Measurements from ENCODE around the gene PI16. TPM values are rescaled to one million over a fixed set of nuclear protein-coding genes. Genes with fewer than 3 reads are reported as not detected.

PI16 gene
- total and polyA plus RNA-seq, 2 experiments from 2014 or later, result 0.50 TPM; not detected in 1

DNA sequence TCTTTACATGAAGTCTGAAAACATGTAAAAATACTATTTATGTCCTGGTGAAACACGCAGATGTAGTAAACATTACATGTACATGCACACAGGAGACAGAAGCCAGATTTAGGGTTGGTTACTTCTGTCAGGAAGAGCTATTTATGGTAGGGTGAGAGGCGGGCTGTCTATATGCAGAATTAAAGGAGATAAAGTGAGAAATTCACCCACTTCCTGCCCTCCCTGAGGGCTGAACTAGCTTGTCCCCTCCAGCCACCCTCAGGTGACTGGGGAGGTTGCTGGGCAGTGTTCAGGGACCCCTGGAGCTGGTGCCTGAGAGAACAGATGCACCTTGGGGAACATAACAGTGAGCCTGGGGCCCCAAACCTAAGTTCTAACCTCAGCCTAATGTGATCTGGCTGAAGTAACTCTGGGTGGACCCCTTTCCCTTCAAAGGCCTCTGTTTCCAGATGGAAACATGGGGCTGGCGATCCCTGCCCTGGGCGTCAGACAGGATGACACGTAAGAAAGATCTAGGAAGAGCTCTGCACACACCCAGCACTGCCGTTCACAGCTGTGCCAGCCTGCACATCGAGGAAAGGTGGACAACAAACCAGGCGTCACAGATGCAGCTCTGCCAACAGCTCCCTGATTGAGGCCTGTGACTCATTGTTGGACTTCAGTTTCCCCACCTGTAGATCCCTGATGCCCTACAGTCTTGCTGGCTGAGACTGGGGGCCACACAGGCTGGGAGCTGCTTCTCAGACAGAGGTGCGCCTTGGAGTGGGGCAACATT lies 1.3 kb downstream of the PI16 start:
- H3K9me3 Mint-ChIP-seq, result no peaks in the 10 kb centered on the region
- H2AFZ ChIP-seq, result peak overlapping the region; percentile 28; the same call in 1 of the 2 replicates
- no peak for ATAC-seq
- no peaks in the 10 kb centered on the region for H3K36me3 ChIP-seq (ENCODE audit: insufficient read depth)
- no peak overlapping the region for H3K4me3 ChIP-seq
- DNase-seq (ENCODE audit: low spot score), result no peak
- H3K36me3 Mint-ChIP-seq (ENCODE audit: low read depth), result no peaks in the 10 kb centered on the region
- H4K20me1 ChIP-seq (replicated peaks; ENCODE audit: insufficient read depth), result no peaks in the 10 kb centered on the region
- no peak overlapping the region for H3K27ac ChIP-seq (ENCODE audit: low read depth)
- no peaks in the 10 kb centered on the region for H3K27me3 ChIP-seq (ENCODE audit: insufficient read depth)
- H3K4me1 Mint-ChIP-seq, result peaks cover 10% of the 10 kb centered on the region
- no peak overlapping the region for H3K27ac Mint-ChIP-seq
- no peak overlapping the region for H3K4me3 Mint-ChIP-seq
- no peaks in the 10 kb centered on the region for H3K9me2 ChIP-seq (ENCODE audit: insufficient read depth)
- no peak overlapping the region for H3K4me2 ChIP-seq
- no peak for TF ChIP-seq EZH2 (IDR thresholded peaks at IDR 0.05; ENCODE audit: low read depth, unreplicated experiment)
- TF ChIP-seq ZNF331 (CRISPR knock-in tag; IDR thresholded peaks at IDR 0.05; ENCODE audit: low read depth), result no peak
- no peak for TF ChIP-seq ZNF114 (CRISPR knock-in tag; IDR thresholded peaks at IDR 0.05)
- TF ChIP-seq EZH2phosphoT487 (IDR thresholded peaks at IDR 0.05; ENCODE audit: unreplicated experiment), result no peak
- no peak for TF ChIP-seq STAT1 (IDR thresholded peaks at IDR 0.05; ENCODE audit: unreplicated experiment)
- TF ChIP-seq, protein P1, sequence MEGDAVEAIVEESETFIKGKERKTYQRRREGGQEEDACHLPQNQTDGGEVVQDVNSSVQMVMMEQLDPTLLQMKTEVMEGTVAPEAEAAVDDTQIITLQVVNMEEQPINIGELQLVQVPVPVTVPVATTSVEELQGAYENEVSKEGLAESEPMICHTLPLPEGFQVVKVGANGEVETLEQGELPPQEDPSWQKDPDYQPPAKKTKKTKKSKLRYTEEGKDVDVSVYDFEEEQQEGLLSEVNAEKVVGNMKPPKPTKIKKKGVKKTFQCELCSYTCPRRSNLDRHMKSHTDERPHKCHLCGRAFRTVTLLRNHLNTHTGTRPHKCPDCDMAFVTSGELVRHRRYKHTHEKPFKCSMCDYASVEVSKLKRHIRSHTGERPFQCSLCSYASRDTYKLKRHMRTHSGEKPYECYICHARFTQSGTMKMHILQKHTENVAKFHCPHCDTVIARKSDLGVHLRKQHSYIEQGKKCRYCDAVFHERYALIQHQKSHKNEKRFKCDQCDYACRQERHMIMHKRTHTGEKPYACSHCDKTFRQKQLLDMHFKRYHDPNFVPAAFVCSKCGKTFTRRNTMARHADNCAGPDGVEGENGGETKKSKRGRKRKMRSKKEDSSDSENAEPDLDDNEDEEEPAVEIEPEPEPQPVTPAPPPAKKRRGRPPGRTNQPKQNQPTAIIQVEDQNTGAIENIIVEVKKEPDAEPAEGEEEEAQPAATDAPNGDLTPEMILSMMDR (conservative IDR thresholded peaks at IDR 0.05; ENCODE audit: low read depth in 2 of 2), result no peak
- TF ChIP-seq CREB1 (CRISPR knock-in tag; IDR thresholded peaks at IDR 0.05; ENCODE audit: low read depth), result no peak
- TF ChIP-seq, protein P2, sequence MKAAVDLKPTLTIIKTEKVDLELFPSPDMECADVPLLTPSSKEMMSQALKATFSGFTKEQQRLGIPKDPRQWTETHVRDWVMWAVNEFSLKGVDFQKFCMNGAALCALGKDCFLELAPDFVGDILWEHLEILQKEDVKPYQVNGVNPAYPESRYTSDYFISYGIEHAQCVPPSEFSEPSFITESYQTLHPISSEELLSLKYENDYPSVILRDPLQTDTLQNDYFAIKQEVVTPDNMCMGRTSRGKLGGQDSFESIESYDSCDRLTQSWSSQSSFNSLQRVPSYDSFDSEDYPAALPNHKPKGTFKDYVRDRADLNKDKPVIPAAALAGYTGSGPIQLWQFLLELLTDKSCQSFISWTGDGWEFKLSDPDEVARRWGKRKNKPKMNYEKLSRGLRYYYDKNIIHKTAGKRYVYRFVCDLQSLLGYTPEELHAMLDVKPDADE (IDR thresholded peaks at IDR 0.05), result no peak
- TF ChIP-seq, protein P3, sequence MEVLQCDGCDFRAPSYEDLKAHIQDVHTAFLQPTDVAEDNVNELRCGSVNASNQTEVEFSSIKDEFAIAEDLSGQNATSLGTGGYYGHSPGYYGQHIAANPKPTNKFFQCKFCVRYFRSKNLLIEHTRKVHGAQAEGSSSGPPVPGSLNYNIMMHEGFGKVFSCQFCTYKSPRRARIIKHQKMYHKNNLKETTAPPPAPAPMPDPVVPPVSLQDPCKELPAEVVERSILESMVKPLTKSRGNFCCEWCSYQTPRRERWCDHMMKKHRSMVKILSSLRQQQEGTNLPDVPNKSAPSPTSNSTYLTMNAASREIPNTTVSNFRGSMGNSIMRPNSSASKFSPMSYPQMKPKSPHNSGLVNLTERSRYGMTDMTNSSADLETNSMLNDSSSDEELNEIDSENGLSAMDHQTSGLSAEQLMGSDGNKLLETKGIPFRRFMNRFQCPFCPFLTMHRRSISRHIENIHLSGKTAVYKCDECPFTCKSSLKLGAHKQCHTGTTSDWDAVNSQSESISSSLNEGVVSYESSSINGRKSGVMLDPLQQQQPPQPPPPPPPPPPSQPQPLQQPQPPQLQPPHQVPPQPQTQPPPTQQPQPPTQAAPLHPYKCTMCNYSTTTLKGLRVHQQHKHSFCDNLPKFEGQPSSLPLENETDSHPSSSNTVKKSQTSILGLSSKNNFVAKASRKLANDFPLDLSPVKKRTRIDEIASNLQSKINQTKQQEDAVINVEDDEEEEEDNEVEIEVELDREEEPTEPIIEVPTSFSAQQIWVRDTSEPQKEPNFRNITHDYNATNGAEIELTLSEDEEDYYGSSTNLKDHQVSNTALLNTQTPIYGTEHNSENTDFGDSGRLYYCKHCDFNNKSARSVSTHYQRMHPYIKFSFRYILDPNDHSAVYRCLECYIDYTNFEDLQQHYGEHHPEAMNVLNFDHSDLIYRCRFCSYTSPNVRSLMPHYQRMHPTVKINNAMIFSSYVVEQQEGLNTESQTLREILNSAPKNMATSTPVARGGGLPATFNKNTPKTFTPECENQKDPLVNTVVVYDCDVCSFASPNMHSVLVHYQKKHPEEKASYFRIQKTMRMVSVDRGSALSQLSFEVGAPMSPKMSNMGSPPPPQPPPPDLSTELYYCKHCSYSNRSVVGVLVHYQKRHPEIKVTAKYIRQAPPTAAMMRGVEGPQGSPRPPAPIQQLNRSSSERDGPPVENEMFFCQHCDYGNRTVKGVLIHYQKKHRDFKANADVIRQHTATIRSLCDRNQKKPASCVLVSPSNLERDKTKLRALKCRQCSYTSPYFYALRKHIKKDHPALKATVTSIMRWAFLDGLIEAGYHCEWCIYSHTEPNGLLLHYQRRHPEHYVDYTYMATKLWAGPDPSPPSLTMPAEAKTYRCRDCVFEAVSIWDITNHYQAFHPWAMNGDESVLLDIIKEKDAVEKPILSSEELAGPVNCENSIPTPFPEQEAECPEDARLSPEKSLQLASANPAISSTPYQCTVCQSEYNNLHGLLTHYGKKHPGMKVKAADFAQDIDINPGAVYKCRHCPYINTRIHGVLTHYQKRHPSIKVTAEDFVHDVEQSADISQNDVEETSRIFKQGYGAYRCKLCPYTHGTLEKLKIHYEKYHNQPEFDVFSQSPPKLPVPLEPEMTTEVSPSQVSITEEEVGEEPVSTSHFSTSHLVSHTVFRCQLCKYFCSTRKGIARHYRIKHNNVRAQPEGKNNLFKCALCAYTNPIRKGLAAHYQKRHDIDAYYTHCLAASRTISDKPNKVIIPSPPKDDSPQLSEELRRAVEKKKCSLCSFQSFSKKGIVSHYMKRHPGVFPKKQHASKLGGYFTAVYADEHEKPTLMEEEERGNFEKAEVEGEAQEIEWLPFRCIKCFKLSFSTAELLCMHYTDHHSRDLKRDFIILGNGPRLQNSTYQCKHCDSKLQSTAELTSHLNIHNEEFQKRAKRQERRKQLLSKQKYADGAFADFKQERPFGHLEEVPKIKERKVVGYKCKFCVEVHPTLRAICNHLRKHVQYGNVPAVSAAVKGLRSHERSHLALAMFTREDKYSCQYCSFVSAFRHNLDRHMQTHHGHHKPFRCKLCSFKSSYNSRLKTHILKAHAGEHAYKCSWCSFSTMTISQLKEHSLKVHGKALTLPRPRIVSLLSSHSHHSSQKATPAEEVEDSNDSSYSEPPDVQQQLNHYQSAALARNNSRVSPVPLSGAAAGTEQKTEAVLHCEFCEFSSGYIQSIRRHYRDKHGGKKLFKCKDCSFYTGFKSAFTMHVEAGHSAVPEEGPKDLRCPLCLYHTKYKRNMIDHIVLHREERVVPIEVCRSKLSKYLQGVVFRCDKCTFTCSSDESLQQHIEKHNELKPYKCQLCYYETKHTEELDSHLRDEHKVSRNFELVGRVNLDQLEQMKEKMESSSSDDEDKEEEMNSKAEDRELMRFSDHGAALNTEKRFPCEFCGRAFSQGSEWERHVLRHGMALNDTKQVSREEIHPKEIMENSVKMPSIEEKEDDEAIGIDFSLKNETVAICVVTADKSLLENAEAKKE (CRISPR knock-in tag; IDR thresholded peaks at IDR 0.05), result no peak
- no peak for TF ChIP-seq POLR2AphosphoS5 (IDR thresholded peaks at IDR 0.05; ENCODE audit: low read depth)
- TF ChIP-seq NANOG (IDR thresholded peaks at IDR 0.05; ENCODE audit: borderline replicate concordance), result no peak
- TF ChIP-seq, protein P4, sequence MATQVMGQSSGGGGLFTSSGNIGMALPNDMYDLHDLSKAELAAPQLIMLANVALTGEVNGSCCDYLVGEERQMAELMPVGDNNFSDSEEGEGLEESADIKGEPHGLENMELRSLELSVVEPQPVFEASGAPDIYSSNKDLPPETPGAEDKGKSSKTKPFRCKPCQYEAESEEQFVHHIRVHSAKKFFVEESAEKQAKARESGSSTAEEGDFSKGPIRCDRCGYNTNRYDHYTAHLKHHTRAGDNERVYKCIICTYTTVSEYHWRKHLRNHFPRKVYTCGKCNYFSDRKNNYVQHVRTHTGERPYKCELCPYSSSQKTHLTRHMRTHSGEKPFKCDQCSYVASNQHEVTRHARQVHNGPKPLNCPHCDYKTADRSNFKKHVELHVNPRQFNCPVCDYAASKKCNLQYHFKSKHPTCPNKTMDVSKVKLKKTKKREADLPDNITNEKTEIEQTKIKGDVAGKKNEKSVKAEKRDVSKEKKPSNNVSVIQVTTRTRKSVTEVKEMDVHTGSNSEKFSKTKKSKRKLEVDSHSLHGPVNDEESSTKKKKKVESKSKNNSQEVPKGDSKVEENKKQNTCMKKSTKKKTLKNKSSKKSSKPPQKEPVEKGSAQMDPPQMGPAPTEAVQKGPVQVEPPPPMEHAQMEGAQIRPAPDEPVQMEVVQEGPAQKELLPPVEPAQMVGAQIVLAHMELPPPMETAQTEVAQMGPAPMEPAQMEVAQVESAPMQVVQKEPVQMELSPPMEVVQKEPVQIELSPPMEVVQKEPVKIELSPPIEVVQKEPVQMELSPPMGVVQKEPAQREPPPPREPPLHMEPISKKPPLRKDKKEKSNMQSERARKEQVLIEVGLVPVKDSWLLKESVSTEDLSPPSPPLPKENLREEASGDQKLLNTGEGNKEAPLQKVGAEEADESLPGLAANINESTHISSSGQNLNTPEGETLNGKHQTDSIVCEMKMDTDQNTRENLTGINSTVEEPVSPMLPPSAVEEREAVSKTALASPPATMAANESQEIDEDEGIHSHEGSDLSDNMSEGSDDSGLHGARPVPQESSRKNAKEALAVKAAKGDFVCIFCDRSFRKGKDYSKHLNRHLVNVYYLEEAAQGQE (IDR thresholded peaks at IDR 0.05; ENCODE audit: unreplicated experiment), result no peak
- TF ChIP-seq JUNB (IDR thresholded peaks at IDR 0.05; ENCODE audit: unreplicated experiment), result no peak
- H3K4me1 ChIP-seq (ENCODE audit: insufficient read depth), result no peaks in the 10 kb centered on the region
- H3F3A ChIP-seq (replicated peaks; ENCODE audit: low read depth), result 0 out of 2 replicates have a peak, but pooled peaks cover 1% of the 10 kb centered on the region
- peaks cover 2% of the 10 kb centered on the region for H3K27me3 Mint-ChIP-seq (ENCODE audit: insufficient read depth, low read depth, poor library complexity)
- no peaks in the 10 kb centered on the region for H3K79me2 ChIP-seq (replicated peaks; ENCODE audit: insufficient read depth)

Measured in GM23338 (cell line).